A204.1 (cell line): ENCODE results near the gene FAM135A.

ENCODE experiments used
- FAIRE-seq: peaks from 2 replicates; lab custom pipeline; 2012; peaks lifted over from hg19 to GRCh38; lab: Jason Lieb, UNC

Gene FAM135A

DNA sequence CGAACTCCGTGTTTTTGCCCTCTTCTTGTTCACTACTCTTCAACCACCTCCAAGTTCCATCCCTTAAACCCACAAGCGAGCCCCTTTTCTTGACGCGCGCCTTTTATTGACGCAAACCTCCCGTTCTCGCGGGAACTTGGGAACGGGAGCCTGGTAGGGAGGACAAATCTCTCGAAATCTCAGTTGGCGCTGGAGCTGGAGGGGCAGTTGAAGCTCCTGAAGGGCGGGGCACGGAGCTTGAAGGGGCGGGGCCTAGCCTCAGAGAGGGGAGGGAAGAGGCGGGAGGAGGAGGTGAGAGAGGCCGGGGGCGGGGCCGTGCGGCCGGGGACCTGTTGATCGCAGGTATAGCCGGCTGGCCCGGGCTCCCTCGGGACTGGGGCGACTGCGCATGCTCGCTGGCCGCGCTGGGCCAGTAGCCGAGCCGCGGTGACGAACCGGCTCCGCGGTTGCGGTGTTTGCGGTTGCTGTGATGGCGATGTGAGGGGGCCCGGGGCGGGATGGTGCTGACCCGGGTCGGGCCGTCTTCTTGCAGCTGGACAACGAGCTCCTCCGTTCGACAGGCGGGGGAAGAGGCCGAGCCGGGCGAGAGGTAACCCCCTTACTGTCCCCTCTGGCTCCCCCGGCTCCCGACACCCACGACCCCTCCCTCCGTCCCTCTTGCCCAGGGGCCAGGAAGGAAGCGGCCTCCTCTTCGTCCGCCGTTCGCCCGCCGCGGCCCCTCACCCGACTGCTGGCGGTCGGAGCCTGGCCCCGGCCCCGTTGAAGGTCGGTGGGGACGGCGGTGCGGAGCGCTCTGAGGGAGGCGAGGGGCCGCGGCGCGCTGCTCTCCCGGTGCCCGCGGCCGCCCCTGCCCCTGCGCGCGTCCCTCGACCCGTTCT lies at the start of gene FAM135A:
TSS of gene FAM135A (plus strand) at position 395 of the 878 bp plus-strand sequence. CDS start 14,835 bp downstream, outside the sequence.
- FAIRE-seq = peak; percentile 85

DNA sequence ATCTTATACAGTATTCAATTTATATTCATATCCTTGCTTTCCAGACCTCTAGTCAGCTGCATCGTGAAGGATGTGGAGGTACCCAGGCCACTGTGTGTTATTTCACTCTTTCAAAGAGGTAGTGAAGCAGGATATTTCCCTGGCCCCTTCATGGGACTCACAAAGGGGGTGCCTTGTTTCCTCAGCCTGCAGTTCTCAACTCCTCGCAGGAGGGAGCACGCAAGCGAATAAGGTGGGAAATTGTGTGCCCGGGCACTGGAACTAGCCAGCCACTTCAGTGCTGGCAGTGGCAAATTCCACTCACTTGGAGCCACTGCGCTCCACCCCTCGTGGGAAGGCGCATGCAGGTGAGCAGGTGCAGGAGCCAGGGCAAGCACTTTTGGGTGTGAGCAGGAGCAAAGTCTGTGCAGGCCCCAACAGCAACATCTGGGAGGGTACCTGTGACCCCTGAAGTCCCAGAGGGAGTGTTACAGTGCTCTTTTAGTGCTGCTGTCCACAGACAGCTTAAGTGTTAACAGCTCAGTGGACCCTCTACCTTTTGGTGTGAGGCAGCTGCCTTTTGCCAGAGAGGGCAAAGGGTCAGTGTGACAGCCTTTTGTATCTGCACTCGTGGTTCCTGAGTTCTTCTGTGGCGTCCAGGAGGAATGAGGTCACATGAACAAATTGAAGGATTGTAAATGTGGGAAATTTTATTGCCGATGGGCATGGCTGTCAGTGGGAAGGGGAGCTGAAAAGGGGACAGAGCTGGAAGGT lies 49.4 kb upstream of the FAM135A start:
- no peak for FAIRE-seq

DNA sequence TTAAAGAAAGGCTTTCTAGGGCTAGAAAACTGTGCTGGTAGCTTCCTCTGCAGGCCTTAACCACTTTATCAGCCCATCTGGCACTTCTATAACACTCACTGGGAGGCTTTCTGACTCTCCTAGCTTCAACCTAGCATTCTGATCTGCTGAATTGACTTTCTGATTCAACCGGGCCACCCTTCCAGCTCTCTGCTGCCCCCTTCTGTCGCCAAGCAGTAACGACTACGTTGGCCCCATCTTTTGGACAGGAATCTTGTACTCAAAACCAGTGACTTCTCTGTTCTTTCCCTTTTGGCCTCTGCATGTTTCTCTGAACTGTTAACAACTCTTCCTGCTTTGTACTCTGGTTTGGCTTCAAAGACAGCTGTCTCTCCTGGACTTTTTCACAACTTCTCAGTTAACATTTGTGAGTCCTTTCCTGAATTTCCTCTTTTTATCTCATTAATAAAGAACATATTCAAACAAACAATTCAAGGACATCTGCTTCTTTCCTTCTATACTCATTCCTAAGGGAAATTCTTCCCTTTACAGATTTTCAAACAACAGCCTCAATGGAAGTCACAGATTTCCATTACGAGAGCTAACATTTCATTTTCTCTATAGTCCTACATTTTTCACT lies 43.9 kb upstream of the FAM135A start:
- peak; percentile 87 for FAIRE-seq

DNA sequence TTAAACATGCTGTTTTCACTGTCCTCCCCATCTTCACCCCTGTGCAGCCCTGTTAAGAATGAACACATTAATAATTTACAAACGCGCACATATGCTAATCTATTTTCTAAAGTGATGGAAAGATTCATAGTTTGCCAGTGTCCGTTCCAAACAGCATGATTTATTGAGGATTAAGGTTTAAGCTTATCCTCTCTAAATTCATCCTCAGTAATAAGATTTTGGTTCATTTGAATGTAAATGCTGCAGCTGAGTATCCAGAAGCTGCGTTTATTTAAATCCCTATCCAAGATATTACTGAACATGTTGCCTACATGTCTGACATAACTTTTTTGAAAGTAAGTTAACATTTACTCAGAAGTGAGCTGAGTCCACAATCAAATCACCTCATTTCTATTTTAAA lies 42.8 kb upstream of the FAM135A start:
- no peak for FAIRE-seq

DNA sequence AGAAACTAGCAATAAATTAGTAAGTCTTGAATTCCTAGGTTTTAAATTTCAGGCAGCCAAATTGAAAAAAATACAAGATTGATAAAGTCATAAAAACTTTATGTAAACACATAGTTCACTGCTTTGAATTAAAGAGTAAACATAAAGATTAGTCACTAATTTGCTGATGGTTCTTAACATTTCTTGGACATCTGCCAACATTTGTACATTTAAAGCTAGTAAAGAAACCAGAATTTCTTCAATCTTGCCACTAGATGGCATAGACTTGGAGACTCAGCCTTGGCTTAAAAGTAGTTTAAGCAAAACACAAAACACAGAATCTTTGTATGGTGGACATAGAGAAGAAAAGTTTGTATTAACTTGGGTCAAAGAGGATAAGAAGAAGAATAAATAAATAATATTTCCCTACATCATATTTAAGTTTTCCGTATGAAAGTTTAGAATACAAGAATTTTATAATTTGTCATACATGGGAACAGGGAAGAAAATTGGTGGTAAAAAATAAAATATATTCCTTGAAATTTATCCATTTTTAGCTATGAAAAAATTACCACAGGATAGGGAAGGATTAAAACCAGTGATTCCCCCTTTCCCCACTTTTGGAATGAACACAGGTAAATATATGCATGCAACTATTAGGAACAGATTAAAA lies 41.7 kb upstream of the FAM135A start:
- FAIRE-seq = peak; percentile 99

DNA sequence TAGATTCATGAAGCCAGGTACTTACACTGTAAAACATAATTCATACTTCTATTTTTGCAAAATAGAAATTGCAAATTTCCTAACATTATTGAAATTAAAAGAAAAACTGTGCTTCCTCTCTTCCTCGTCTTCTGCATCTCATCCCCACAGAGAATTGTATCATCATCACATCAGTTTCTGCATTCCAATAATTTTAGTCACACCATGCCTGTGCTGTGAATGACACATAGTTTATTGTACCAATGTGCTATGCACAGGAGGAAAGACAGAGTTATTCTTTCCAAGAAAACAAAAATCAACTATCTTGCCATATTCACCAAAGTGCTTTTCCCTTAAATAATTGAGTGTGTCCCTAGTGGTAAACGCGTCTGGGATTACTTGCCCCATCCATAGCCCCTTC lies 38.1 kb upstream of the FAM135A start:
- FAIRE-seq = no peak

DNA sequence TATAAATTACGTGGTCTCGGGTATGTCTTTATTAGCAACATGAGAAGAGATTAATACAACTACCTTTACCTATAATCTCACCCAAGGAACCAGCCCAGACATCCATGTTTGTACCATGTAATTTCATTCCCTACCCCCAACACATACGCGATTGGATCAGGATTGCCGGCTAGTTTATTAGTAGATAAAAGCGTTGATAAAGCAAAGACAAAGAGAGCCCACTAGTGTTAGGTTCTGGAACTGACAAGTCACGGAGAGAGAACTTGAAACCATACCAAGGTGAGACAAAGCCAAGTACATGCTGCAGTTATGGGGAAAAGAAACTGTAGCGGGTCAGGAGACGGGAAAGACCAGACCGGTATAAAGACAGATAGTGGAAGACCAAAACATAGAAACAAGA lies 37.4 kb upstream of the FAM135A start:
- FAIRE-seq = no peak

DNA sequence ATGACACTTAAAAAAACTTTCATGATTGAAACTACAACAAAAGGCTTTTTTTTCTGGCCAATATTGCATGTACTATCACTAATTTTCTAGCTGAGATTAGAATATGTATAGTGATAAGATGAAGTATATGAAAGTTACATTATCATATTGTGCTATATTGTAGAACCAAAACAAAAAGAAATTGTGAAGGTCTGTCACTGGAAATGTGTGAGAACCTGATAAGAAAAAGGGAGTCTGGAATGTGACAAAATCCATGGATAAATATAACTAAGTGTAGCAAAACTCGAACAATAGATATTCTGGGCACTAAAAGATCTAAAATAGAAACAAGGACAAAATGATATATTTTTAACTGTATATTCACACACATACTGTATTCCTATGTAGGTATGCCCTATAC lies 36.7 kb upstream of the FAM135A start:
- FAIRE-seq = no peak

DNA sequence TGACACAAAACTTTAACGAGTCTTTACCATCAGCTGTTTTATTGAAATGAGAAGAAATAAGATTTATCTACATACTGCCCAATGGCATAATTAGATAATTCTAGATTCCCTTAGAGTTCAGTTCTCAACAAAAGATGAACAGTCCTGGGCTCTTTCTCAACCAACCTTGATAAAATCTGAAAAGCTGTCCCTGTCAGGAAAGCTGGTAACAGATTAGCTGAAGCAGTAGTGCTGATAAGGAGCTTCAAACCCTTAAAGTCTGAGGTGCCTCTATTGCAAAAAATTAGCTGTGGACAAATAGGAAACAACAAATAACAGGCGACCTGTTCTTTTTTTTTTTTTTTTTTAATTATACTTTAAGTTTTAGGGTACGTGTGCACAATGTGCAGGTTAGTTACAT lies 35.9 kb upstream of the FAM135A start:
- no peak for FAIRE-seq

DNA sequence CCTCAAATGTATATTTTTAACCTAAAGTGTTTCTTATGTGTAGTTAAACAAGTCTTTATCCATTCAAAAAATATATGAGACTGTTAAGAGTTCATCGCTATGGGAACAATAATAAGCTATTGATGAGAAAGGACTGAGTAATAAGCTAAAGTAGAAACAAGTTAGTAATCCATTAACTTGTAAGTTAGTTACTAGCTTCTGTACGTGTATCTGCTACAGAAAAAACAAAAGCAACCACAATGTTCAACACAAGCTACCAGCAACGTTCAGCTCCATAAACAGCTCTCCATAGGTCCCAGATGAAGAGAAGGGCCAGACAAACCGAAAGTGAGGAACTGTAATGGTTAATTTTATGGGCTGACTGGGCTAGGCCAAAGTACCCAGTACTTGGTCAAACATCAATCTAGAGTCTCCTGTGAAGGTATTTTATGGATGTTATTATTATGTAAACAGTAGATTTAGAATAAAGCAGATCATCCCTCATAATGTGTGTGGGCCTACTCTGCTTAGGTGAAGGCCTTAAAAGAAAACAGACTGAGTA lies 33.8 kb upstream of the FAM135A start:
- FAIRE-seq = no peak

DNA sequence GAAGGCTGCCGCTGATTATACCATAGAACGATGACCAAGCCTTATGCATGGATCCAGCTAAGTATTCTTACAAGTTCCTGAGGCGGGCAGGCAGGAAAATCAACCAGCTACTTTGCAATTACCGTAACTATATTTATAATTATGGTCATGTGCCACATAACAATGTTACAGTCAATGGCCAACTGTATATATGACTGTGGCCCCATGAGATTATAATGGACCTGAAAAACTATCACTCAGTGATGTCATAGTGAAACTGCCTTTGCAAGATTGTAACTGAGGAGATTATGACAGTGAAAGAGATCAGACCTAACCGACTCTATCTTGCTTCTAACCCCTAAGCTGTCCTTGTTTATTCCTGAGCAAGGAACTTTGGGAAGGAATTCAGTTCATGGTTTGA lies 33.1 kb upstream of the FAM135A start:
- no peak for FAIRE-seq

DNA sequence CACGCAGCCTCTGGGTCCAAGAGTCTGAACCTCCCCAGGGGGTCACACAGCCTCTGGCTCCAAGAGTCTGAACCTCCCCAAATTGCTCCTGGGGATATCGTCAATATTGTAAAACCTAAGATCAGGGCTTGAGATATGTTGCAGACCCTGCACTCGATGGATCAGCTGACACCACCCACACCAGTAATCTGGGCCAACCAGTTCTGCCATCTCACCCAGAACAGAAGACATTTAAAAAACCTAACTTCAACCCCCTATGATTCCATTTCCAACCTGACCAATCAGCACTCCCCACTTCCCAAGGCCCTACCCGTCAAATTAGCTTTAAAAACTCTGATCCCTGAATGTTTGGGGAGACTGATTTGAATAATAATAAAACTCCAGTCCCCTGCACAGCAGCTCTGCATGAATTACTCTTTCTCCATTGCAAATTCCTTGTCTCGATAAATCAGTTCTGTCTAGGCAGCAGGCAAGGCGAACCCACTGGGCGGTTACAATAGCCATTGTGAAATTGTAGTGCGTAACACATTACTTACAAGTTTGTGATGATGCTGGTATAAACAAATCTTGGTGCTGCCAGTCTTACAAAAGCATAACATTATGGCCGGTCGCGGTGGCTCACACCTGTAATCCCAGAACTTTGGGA lies 32.4 kb upstream of the FAM135A start:
- FAIRE-seq = no peak

DNA sequence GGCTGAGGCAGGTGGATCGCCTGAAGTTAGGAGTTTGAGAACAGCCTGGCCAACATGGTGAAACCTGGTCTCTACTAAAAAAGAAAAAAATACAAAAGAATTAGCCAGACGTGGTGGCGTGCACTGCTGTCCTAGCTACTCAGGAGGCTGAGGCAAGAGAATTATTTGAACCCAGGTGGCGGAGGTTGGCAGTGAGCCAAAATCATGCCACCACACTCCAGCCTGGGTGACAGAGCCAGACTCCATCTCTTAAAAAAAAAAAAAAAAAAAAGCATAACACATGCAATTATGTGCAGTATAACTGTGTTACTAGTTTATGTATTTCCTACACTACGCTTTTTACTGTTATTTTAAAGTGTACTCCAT lies 31.9 kb upstream of the FAM135A start:
- no peak for FAIRE-seq

DNA sequence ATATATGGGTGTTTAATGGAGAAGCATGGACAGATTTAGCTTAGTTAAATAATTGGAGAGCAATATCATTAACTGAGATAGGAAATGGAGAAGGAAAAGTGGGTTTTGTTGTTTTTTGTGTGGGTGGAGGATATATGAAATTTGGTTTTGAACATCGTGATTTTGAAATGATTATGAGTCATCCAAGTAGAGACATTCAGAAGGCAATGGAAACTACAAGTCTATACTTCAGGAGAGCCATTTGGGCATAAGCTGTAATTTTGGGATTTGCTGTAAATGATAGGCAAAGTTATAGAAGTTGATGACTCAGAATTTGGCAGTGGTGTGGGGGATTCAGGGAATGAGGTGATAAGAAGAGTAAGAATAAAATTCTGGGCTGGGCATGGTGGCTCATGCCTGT lies 27.4 kb upstream of the FAM135A start:
- FAIRE-seq = no peak

DNA sequence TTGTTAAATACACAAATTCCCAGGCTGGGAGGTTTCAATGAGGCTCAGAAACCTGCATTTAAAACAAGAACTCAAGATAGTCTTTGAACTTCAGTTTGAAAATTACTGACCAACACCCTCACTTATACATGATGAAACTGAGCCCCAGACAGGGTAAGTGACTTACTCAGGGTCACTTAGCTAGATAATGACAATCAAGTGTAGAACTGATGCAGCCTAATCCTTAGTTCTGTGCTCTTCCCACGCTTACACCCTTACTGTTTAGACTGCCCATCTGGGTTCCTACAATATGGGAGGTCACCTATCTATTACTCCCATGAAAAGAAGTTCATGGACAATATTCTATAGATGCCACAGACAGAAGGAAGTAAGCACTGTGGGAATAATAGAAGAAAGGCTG lies 24.5 kb upstream of the FAM135A start:
- FAIRE-seq = no peak

DNA sequence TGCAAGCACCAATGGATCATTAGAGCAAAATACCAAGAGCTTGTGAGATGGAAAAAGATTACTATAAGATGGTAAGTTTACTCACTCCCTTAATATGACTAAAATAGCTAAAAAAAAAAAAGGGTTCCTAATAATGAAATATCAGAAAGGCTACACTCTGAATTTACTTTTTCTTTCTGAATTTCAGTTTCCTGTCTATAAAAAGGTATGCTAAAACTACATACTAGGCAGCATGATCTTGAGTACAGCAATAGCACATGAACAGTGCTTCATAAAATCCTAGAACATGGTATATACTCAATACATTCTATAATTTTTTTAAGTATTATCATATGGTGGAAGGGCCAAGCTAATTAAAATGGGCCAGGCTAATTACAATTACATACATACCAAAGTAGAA lies 24.0 kb upstream of the FAM135A start:
- no peak for FAIRE-seq

DNA sequence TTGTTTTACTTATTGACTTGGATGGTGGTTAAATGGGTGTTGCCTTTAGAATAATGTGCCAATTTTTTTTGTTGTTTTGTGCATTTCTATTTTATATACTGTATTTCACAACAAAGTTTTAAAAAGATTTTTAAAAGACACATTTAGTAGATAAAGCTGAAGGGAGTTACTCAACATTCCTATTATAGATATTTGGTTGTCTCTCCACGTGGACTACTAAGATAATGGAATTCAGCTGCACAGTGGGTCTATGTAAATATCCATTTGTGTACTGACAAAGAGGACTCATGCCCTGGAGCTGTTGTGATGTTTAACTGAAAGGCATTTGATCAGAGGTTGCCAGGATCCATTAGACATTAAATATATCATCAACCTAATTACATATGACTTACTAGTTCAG lies 23.2 kb upstream of the FAM135A start:
- FAIRE-seq = no peak

DNA sequence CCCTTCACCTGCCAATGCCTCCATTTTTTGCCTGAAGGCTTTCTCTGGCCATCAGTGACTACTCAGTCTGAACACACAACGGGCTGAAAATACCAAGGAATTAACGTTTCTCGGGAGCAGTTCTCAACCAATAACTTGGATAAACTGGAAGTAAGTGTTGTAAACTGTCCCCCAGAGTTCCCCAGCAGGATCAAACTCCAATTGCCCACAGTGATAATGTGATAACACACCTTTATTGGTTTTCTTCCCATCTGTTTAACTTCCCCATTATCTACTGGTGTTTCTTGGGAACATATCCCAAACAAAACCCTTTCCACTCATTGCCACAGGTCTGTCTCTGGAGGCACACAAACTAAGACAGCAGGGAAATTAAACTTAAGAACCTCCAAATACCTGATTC lies 21.8 kb upstream of the FAM135A start:
- FAIRE-seq = no peak

DNA sequence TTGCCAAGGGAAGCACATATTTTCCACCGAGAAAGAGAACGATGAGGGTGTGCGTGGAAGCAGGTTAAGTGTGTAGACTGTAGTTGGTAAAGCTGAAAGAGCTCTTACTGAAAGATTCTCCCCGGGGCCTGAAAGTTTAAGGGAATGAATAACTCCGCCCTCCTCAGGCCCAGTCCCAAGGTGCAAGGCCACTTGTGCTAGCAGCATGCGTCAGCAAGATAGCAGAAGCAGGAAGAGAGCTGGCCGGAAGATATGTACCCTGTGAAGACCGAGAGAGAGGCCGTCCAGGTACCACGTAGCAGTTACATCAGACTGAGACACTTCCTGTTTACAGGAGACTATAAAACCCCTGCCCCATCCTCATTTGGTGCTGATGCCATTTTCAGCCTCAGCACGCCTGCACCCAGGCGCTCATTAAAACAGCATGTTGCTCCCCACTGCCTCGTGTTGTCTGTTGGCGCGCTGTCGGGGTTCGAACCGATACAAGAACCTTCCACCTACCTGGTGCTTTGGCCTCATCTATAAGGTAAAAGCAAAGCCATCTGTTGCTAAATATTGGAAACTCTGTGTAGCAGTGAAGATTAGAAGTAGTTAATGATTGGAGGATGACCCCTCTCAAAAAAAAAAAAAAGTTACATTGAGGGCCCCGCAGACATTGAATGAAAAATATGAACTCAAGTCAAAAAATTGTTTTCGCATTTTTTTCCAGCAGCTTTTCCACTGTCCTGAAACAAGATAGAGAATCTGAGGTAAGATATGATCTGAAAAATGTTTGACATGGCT lies 18.6 kb upstream of the FAM135A start:
- FAIRE-seq = no peak

DNA sequence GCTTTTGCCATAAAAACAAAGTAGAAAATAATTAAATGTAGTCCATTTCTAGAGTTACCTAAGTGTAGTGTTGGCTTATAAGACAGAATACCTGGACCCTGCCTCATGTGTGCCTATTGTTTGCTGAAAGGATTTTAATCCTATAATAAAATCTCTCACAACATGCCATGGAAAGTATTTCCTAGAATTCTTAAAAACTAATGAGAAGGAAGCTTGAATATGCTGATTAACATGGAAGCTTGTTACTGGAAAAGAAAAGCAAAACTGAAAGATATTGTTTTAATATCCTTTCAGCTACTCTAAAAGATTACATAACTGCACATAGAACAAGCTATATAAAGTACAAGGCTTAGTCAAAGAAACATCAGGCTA lies 18.0 kb upstream of the FAM135A start:
- no peak for FAIRE-seq

DNA sequence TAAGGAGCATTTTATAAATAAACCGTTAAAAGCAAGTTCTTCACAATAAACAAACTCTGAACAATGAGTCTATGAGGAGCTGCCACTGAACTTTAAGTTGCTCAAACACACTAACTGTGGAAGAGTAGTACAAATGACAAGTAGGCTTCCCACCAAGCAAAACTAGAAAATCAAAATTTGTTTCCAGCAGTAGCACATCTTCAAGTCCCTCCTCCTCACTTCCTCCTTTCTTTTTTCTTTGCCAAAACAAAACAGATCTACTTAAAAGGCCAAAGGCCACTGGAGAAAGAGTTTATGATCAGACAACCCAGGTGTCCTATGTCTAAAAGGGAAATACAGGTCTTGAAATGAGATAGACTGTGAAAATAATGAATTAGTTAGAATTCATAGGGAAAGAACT lies 17.1 kb upstream of the FAM135A start:
- no peak for FAIRE-seq
